HUDEP-2 (cell line): Measurements from ENCODE around the gene SERPINA3.

Experiments used
- DNase-seq, 76 experiments: peaks; one replicate each; lab custom pipeline; 2025; ENCODE audit not compliant: unreplicated experiment in 76 of 76; lab: John Stamatoyannopoulos, UW

Gene SERPINA3

GRCh38 chr14:94612580-94613554 lies 676 bp downstream of the SERPINA3 start:
- DNase-seq = no peak

GRCh38 chr14:94613720-94614644 lies 1.8 kb downstream of the SERPINA3 start:
- no peak for DNase-seq

GRCh38 chr14:94614802-94615201 lies 2.6 kb downstream of the SERPINA3 start:
- no peak for DNase-seq

GRCh38 chr14:94615254-94615653 lies 3.1 kb downstream of the SERPINA3 start:
- DNase-seq = no peak

- no peak for DNase-seq
Measured at GRCh38 chr14:94615823-94616570, 3.8 kb downstream of the SERPINA3 start.

- no peak for DNase-seq
Measured at GRCh38 chr14:94617366-94617941, 5.3 kb downstream of the SERPINA3 start.

- no peak for DNase-seq
Measured at GRCh38 chr14:94617988-94618822, 6.0 kb downstream of the SERPINA3 start.

GRCh38 chr14:94619297-94619696 lies 7.1 kb downstream of the SERPINA3 start:
- DNase-seq = no peak

- no peak for DNase-seq
Measured at GRCh38 chr14:94620597-94620996, 8.4 kb downstream of the SERPINA3 start.

- no peak for DNase-seq
Measured at GRCh38 chr14:94621358-94622134, 9.4 kb downstream of the SERPINA3 start.

GRCh38 chr14:94622653-94623421 lies 10.6 kb downstream of the SERPINA3 start:
- no peak for DNase-seq

GRCh38 chr14:94623422-94623809 lies 11.2 kb downstream of the SERPINA3 start:
- no peak for DNase-seq

GRCh38 chr14:94623856-94624499 lies 11.8 kb downstream of the SERPINA3 start:
- DNase-seq = no peak

- no peak for DNase-seq
Measured at GRCh38 chr14:94624537-94625352, 12.6 kb downstream of the SERPINA3 start.

- DNase-seq = no peak
Measured at GRCh38 chr14:94625353-94625635, 13.1 kb downstream of the SERPINA3 start.

- DNase-seq = no peak
Measured at GRCh38 chr14:94628578-94628977, 16.4 kb downstream of the SERPINA3 start.

GRCh38 chr14:94630396-94630795 lies 18.2 kb downstream of the SERPINA3 start:
- no peak for DNase-seq
